Heart left ventricle (tissue), 13 donors: ENCODE measurements around the gene NTM.

Experiments
- CTCF ChIP-seq, 12 donors: fragments of 200-600 bp; sonication (generic) in 4 of 12; IDR thresholded peaks; one replicate each; pipeline versions ENCODE4 v1.5.0 to v1.8.0; 2018 to 2022; ENCODE audit warnings: antibody characterized with exemption in 12 of 12, mild to moderate bottlenecking in 5 of 12
- POLR2A ChIP-seq, 2 donors: fragments of 450-650 bp; IDR thresholded peaks; one replicate each; pipeline ENCODE4 v1.6.1; 2017; ENCODE audit warnings: antibody characterized with exemption in 2 of 2, mild to moderate bottlenecking in 2 of 2, moderate library complexity in 2 of 2
- donor health status: ischemic (EF 13 %, LVEDD 7.1; RV severe dilation, severe dysfunction).
- donor health status: DM: no; HTN: yes; CAD: no.
- donor health status: DM: no; HTN: no; CAD: no.
- donor health status: ischemic (EF 25% LVEDD 6.9; RV normal size, moderate dysfunction).
- donor health status: ischemic (EF 25% LVEDD 5.7; RV mildly dilated, moderate dysfunction).
- donor health status: ischemic (EF 35%, LVEDD 5.7; RV mildly dilated, moderate dysfunction).
- donor health status: nonischemic (EF 11% LVEDD 7.7; RV severe dilation, severe dysfunction).
- donor health status: DM: yes; HTN: yes; CAD: no.
- donor health status: PGD.
- donor health status: ischemic (EF 29% LVEDD 5.4; RV normal size, mild dysfunction).
- donor health status: nonischemic (EF 23%, LVEDD 6.1; RV moderate dilation, normal function).

- no peak for TF ChIP-seq CTCF (IDR thresholded peaks at IDR 0.05)
- no peak for TF ChIP-seq POLR2A (IDR thresholded peaks at IDR 0.05)
Observed at GRCh38 chr11:131954146-131954545, 583.7 kb downstream of the NTM start.
